Hepatocyte (in vitro differentiated cells): ENCODE results near the gene LDLRAD4.

Source experiments
- EZH2 ChIP-seq: fragments of 200-600 bp; sonication (generic); IDR thresholded peaks from 2 replicates; pipeline ENCODE4 v1.6.1; 2016; ENCODE audit warnings: antibody characterized with exemption, mild to moderate bottlenecking, borderline replicate concordance
- TF ChIP-seq, protein P1 (sequence below): fragments of 200-600 bp; sonication (generic); IDR thresholded peaks from 2 replicates; pipeline ENCODE4 v1.5.1; 2016; ENCODE audit warnings: antibody characterized with exemption, mild to moderate bottlenecking; ENCODE audit not compliant: poor library complexity

DNA sequence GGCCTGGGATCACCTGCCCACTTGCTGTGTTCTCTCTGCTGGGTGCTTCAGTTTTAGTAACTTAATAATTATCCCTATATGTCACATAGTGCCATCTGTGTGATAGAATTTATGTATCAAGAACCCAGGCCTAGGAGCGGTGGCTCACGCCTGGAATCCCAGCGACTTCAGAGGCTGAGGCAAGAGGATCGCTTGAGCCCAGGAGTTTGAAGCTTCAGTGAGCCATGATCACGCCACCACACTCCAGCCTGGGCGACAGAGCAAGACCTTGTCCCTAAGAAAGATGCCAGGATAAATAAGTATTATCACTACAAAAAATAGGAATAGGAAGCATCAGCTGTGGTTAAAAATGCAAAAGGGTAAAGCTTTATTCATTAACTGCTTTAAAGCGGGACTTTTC is 267.0 kb downstream of the LDLRAD4 start:
- TF ChIP-seq, protein P1, sequence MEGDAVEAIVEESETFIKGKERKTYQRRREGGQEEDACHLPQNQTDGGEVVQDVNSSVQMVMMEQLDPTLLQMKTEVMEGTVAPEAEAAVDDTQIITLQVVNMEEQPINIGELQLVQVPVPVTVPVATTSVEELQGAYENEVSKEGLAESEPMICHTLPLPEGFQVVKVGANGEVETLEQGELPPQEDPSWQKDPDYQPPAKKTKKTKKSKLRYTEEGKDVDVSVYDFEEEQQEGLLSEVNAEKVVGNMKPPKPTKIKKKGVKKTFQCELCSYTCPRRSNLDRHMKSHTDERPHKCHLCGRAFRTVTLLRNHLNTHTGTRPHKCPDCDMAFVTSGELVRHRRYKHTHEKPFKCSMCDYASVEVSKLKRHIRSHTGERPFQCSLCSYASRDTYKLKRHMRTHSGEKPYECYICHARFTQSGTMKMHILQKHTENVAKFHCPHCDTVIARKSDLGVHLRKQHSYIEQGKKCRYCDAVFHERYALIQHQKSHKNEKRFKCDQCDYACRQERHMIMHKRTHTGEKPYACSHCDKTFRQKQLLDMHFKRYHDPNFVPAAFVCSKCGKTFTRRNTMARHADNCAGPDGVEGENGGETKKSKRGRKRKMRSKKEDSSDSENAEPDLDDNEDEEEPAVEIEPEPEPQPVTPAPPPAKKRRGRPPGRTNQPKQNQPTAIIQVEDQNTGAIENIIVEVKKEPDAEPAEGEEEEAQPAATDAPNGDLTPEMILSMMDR, result no peak
- TF ChIP-seq EZH2, result no peak
